ENCODE data around the gene EMC9.

Gene EMC9

GRCh38 chr14:24184104-24184970, 42.9 kb upstream of the EMC9 start:
- Histone ChIP-seq H3K79me2 (ENCODE audit: low read length) (peaks cover 4% of the 10 kb centered on the region; the same call in 1 of the 2 replicates), H3K27ac (ENCODE audit: low read length) (no peak overlapping the region), H4K20me1 (ENCODE audit: insufficient read depth, low read length) (no peaks in the 10 kb centered on the region), H3K9ac (ENCODE audit: low read length) (no peak overlapping the region), H3F3A (ENCODE audit: insufficient read depth, low read length) (peaks cover 12% of the 10 kb centered on the region), H3K4me1 (ENCODE audit: low read length) (peaks cover 5% of the 10 kb centered on the region; the same call in 1 of the 2 replicates), H3K4me3 (ENCODE audit: low read length) (no peak overlapping the region), H3K27me3 (replicated peaks; ENCODE audit: insufficient read depth, low read length) (no peaks in the 10 kb centered on the region), H3K9me3 (replicated peaks; ENCODE audit: insufficient read depth, low read length) (no peaks in the 10 kb centered on the region), H3K9me2 (replicated peaks; ENCODE audit: insufficient read depth, low read length) (no peaks in the 10 kb centered on the region), H3K36me3 (replicated peaks; ENCODE audit: insufficient read depth, low read length) (no peaks in the 10 kb centered on the region), H2AFZ (ENCODE audit: low read length) (no peak overlapping the region), H3K4me2 (ENCODE audit: low read depth, low read length) (no peak overlapping the region)
- no peak for TF ChIP-seq CTCF (IDR thresholded peaks at IDR 0.05; ENCODE audit: low read length)
- no peak for TF ChIP-seq EZH2phosphoT487 (IDR thresholded peaks at IDR 0.05; ENCODE audit: low read length)
- TF ChIP-seq EZH2 (optimal IDR thresholded peaks at IDR 0.05; ENCODE audit: low read depth, low read length) = no peak
- DNase-seq = no peak

- DNase-seq = no peak
- Histone ChIP-seq H3K9ac (ENCODE audit: low read length) (no peak overlapping the region), H3K9me3 (replicated peaks; ENCODE audit: insufficient read depth, low read length) (no peaks in the 10 kb centered on the region)
Observed at GRCh38 chr14:24183014-24183481, 41.7 kb upstream of the EMC9 start.

GRCh38 chr14:24182110-24182882, 40.9 kb upstream of the EMC9 start:
- Histone ChIP-seq H3K79me2 (ENCODE audit: low read length) (no peaks in the 10 kb centered on the region), H3K27me3 (replicated peaks; ENCODE audit: insufficient read depth, low read length) (no peaks in the 10 kb centered on the region), H4K20me1 (ENCODE audit: insufficient read depth, low read length) (no peaks in the 10 kb centered on the region), H2AFZ (ENCODE audit: low read length) (no peak overlapping the region), H3K4me3 (ENCODE audit: low read length) (no peak overlapping the region), H3K27ac (ENCODE audit: low read length) (no peak overlapping the region), H3F3A (ENCODE audit: insufficient read depth, low read length) (no peaks in the 10 kb centered on the region), H3K9me2 (replicated peaks; ENCODE audit: insufficient read depth, low read length) (no peaks in the 10 kb centered on the region), H3K9me3 (replicated peaks; ENCODE audit: insufficient read depth, low read length) (no peaks in the 10 kb centered on the region), H3K36me3 (replicated peaks; ENCODE audit: insufficient read depth, low read length) (no peaks in the 10 kb centered on the region), H3K9ac (ENCODE audit: low read length) (no peak overlapping the region), H3K4me1 (ENCODE audit: low read length) (no peaks in the 10 kb centered on the region), H3K4me2 (ENCODE audit: low read depth, low read length) (no peak overlapping the region)
- no peak for TF ChIP-seq EZH2 (optimal IDR thresholded peaks at IDR 0.05; ENCODE audit: low read depth, low read length)
- no peak for TF ChIP-seq CTCF (IDR thresholded peaks at IDR 0.05; ENCODE audit: low read length)
- no peak for TF ChIP-seq EZH2phosphoT487 (IDR thresholded peaks at IDR 0.05; ENCODE audit: low read length)
- DNase-seq = no peak

More at GRCh38 chr14:24183014-24183481, 41.7 kb upstream of the EMC9 start:
- H3K79me2 ChIP-seq (ENCODE audit: low read length) = peaks cover 4% of the 10 kb centered on the region; the same call in 1 of the 2 replicates
- no peaks in the 10 kb centered on the region for H3K27me3 ChIP-seq (replicated peaks; ENCODE audit: insufficient read depth, low read length)
- H3K4me3 ChIP-seq (ENCODE audit: low read length) = no peak overlapping the region
- TF ChIP-seq EZH2phosphoT487 (IDR thresholded peaks at IDR 0.05; ENCODE audit: low read length) (no peak), EZH2 (optimal IDR thresholded peaks at IDR 0.05; ENCODE audit: low read depth, low read length) (no peak), CTCF (IDR thresholded peaks at IDR 0.05; ENCODE audit: low read length) (no peak)
- no peak overlapping the region for H3K4me2 ChIP-seq (ENCODE audit: low read depth, low read length)
- no peaks in the 10 kb centered on the region for H3K9me2 ChIP-seq (replicated peaks; ENCODE audit: insufficient read depth, low read length)
- no peak overlapping the region for H2AFZ ChIP-seq (ENCODE audit: low read length)
- 0 out of 2 replicates have a peak, but pooled peaks cover 3% of the 10 kb centered on the region for H3F3A ChIP-seq (ENCODE audit: insufficient read depth, low read length)
- peaks cover 5% of the 10 kb centered on the region; the same call in 1 of the 2 replicates for H3K4me1 ChIP-seq (ENCODE audit: low read length)
- no peaks in the 10 kb centered on the region for H4K20me1 ChIP-seq (ENCODE audit: insufficient read depth, low read length)
- H3K27ac ChIP-seq (ENCODE audit: low read length) = no peak overlapping the region
- H3K36me3 ChIP-seq (replicated peaks; ENCODE audit: insufficient read depth, low read length) = no peaks in the 10 kb centered on the region
